Activated CD8-positive, alpha-beta memory T cell treated with anti-CD3 and anti-CD28 coated beads, Interleukin-2, amount 10 ng/mL, durations not matched to agents 7 days and 5 days (primary cell): Measurements from ENCODE around the gene HPGD. TPM values are rescaled to one million over a fixed set of nuclear protein-coding genes. Genes with fewer than 3 reads are reported as not detected.

Experiments used
- ATAC-seq: fragments of 150-1000 bp; cut with Tn5 transposase; one replicate; pipeline ENCODE4 v1.10.0; 2021; ENCODE audit warnings: moderate library complexity
- CTCF ChIA-PET: fragments of 350-600 bp; sonication (Branson Sonifier 250); formaldehyde crosslinking; loops from one replicate; lab custom pipeline; 2021; ENCODE audit warnings: antibody characterized with exemption; lab: Charles Lee
- DNase-seq: peaks from one replicate; pipeline ENCODE4 v3.0.0-alpha.2; 2020
- H3K27ac Mint-ChIP-seq: one replicate; pipeline ENCODE4 v1.8.0; 2021; ENCODE audit warnings: mild to moderate bottlenecking, mixed read lengths
- H3K27me3 Mint-ChIP-seq: one replicate; pipeline ENCODE4 v1.8.0; 2021; ENCODE audit warnings: mixed read lengths
- H3K36me3 Mint-ChIP-seq: one replicate; pipeline ENCODE4 v1.8.0; 2021; ENCODE audit warnings: mild to moderate bottlenecking, mixed read lengths
- H3K4me1 Mint-ChIP-seq: one replicate; pipeline ENCODE4 v1.8.0; 2021; ENCODE audit warnings: mixed read lengths
- H3K4me3 Mint-ChIP-seq: one replicate; pipeline ENCODE4 v1.8.0; 2021; ENCODE audit warnings: mild to moderate bottlenecking, moderate library complexity, mixed read lengths
- H3K9me3 Mint-ChIP-seq: one replicate; pipeline ENCODE4 v1.8.0; 2022; ENCODE audit warnings: low read depth, mixed read lengths
- total RNA-seq, 2 experiments: library from RNA; stranded (reverse); gene quantifications; one replicate each; pipeline ENCODE4 v1.2.3, GENCODE V29; 2021

Gene HPGD
- total RNA-seq, 2 experiments from 2014 or later: 15.0 to 30.2 TPM

DNA sequence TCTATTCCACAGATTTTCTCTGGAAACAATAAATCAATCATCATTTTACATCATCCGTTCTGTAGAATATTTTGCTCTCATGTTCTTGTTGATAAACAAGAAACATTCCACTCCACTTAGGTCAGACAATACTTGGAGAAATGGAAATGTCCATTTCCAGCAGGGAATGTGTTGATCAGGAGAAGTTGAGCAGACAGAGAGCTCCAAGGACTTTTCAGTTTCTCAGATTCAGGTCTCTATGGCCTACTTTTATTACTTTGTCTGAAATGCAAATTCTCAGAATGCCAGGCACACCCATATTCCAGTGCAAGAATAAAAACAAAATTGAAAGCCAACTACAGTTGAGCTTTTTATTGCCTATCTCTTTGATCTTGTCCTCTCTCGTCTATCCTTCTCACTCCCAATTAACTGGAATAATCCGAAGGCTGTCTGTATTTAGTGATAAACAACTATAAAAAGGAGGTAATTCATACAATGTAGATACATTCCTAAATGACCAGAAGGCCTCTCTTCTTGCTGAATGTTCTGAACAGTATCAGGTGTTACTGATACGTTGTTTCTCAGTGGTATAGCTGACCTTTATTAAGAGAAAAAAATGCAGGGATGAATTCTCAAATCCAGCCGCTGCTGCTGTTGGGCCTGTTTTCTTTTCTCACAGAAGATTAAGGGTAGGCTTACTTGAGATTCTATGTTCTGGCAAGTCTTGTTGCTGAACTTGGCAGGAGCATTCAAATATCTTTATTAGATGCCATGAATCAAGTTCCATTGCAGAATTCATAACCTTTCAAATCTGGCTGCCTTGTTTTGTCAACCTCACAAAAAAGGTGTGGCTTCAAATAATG lies 72.1 kb downstream of the HPGD start:
- no peaks in the 10 kb centered on the region for H3K36me3 Mint-ChIP-seq
- no peak for DNase-seq
- CTCF ChIA-PET: no interaction called here
- H3K4me1 Mint-ChIP-seq: no peaks in the 10 kb centered on the region
- H3K4me3 Mint-ChIP-seq: no peak overlapping the region
- no peak overlapping the region for H3K27ac Mint-ChIP-seq
- H3K9me3 Mint-ChIP-seq: no peaks in the 10 kb centered on the region
- H3K27me3 Mint-ChIP-seq: no peaks in the 10 kb centered on the region
- no peak for ATAC-seq

DNA sequence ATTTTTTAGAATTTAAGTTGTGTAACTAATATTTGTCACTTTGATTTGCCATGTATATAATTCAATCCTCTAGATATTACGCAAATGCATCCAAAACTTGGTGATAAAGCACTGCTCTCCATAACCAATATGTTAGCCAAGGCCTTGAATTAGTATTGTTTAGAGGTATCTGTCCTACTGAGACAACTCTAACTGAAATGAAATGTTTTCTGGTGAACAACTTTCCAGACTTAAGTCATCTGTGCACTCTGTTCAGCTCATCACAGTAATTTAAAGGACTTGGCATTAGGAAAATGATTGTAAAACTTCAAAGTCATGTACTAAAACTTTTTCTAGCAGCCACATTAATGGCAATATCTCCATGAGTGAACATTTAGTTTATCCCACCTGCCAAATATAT lies 73.1 kb downstream of the HPGD start:
- DNase-seq: no peak
- no peak for ATAC-seq
- Mint-ChIP-seq H3K27ac (no peak overlapping the region), H3K36me3 (no peaks in the 10 kb centered on the region), H3K27me3 (no peaks in the 10 kb centered on the region), H3K4me3 (no peak overlapping the region), H3K9me3 (no peaks in the 10 kb centered on the region), H3K4me1 (no peaks in the 10 kb centered on the region)
- CTCF ChIA-PET: no interaction called here

GRCh38 chr4:174444390-174444789 lies 77.9 kb downstream of the HPGD start:
- Mint-ChIP-seq H3K36me3 (no peaks in the 10 kb centered on the region), H3K4me1 (no peaks in the 10 kb centered on the region), H3K27ac (no peak overlapping the region), H3K27me3 (no peaks in the 10 kb centered on the region), H3K9me3 (no peaks in the 10 kb centered on the region), H3K4me3 (no peak overlapping the region)
- CTCF ChIA-PET: no interaction called here
- no peak for ATAC-seq
- DNase-seq: no peak

Other genes with a start within 250 kb of the HPGD start
- gene FBXO8, start 238.8 kb downstream of the HPGD start, total RNA-seq: 10 to 100 TPM; 14.5 to 16.8 TPM
- gene CEP44, start 238.6 kb downstream of the HPGD start, total RNA-seq: 10 to 100 TPM; 22.2 to 25.8 TPM